ENCODE measurements around the gene PLPP1. TPM values are rescaled to one million over a fixed set of nuclear protein-coding genes. Genes with fewer than 3 reads are reported as not detected.

PLPP1 gene
- polyA plus RNA-seq, 1 of the 3 experiments (the other 2 are of a cell fraction) = 32.8 TPM

- Histone ChIP-seq H3K4me1 (ENCODE audit: control insufficient read depth in 1 of 2, insufficient read depth in 2 of 2, low read depth in 1 of 2, low read length in 1 of 2) (peaks cover 0 to 4% of the 10 kb centered on the region in 2 experiments; a peak in 2 of 4 replicates), H3K9ac (no peak overlapping the region), H3F3A (replicated peaks; ENCODE audit: insufficient read depth) (peaks cover 17% of the 10 kb centered on the region), H3K4me3 (ENCODE audit: low read depth in 2 of 2, low read length in 1 of 2) (no peak overlapping the region), H3K27me3 (ENCODE audit: insufficient read depth) (no peaks in the 10 kb centered on the region), H3K9me3 (no peaks in the 10 kb centered on the region), H3K27ac (ENCODE audit: low read depth in 2 of 2, low read length in 1 of 2) (no peak overlapping the region), H3K79me2 (ENCODE audit: insufficient read depth) (peaks cover 26% of the 10 kb centered on the region), H4K20me1 (ENCODE audit: insufficient read depth) (no peaks in the 10 kb centered on the region), H2AFZ (ENCODE audit: low read depth) (no peak overlapping the region), H3K36me3 (replicated peaks in 1 of 2; ENCODE audit: control insufficient read depth in 1 of 2, insufficient read depth in 2 of 2, low read length in 1 of 2) (no peaks in the 10 kb centered on the region), H3K4me2 (no peak overlapping the region), H3K9me2 (no peaks in the 10 kb centered on the region)
- 71% methylated on average over 1 of the region's 1 CpG for WGBS (ENCODE audit: low lambda C conversion rate)
- TF ChIP-seq SIN3A (IDR thresholded peaks at IDR 0.05; ENCODE audit: borderline replicate concordance, low read depth, low read length) (no peak), IRF3 (IDR thresholded peaks at IDR 0.05; ENCODE audit: low read depth, low read length) (no peak), RAD21 (IDR thresholded peaks at IDR 0.05; ENCODE audit: low read length) (no peak), PBX3 (IDR thresholded peaks at IDR 0.05) (no peak), EZH2phosphoT487 (IDR thresholded peaks at IDR 0.05; ENCODE audit: borderline replicate concordance, low read depth) (no peak), REST (IDR thresholded peaks at IDR 0.05; ENCODE audit: low read depth, low read length) (no peak), CHD2 (IDR thresholded peaks at IDR 0.05; ENCODE audit: low read length, partially characterized antibody) (no peak), MXI1 (IDR thresholded peaks at IDR 0.05; ENCODE audit: low read depth, low read length) (no peak), RCOR1 (IDR thresholded peaks at IDR 0.05; ENCODE audit: low read length) (no peak), EP300 (IDR thresholded peaks at IDR 0.05; ENCODE audit: borderline replicate concordance in 1 of 2, low read depth in 1 of 2, low read length in 1 of 2) (no peak), NRF1 (IDR thresholded peaks at IDR 0.05; ENCODE audit: low read depth, low read length) (no peak), MAX (IDR thresholded peaks at IDR 0.05; ENCODE audit: low read depth) (no peak), FOSL2 (IDR thresholded peaks at IDR 0.05; ENCODE audit: borderline replicate concordance, low read depth) (no peak), ELF1 (IDR thresholded peaks at IDR 0.05) (no peak), JUND (IDR thresholded peaks at IDR 0.05) (no peak), USF2 (IDR thresholded peaks at IDR 0.05; ENCODE audit: borderline replicate concordance, low read depth, low read length) (no peak)
- POLR2A ChIA-PET = no interaction called here
- CTCF ChIA-PET = no interaction called here
- no peak for DNase-seq
Measured at GRCh38 chr5:55453211-55453610, 81.6 kb downstream of the PLPP1 start.

Data from SK-N-SH (cell line).